GM12801 (cell line): ENCODE measurements around the gene FHL5.

ENCODE experiments used
- TF ChIP-seq, protein P1 (sequence below): IDR thresholded peaks from one replicate; pipeline ENCODE4 v1.5.1; 2011; ENCODE audit warnings: control low read depth; ENCODE audit not compliant: insufficient read length; ENCODE audit errors: extremely low read depth

FHL5 gene

DNA sequence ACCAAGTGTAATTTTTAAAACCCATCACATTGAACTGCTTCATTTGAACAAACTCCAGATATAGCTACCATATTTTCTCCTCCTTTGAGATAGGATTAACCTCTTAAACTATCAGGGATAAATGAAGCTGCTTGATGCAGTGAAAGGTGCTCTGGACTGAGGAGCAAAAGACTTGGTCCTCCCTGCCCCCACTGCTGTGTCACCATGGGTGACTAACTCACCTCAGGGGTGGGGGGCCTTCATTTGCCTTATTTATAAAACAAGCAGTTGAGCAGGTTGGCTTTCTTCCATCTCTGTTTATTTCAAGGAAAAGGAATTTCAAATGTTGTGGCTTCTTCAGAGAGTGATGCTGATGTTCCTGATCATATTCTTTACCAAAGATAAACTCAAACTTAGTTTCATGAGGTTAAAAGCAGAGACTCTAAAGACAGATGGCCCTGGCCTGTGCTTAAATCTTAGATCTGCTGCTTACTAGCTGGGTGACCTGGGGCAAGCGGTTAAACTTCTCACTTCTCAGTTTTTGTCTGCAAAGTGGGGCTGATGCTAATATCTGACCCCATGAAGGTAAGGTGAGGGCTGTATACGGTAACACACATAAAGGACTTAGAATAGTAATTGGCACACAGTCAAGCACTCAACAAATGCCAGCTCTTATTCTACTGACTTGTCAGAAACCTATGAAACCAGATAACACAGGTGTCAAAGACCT lies 50.5 kb downstream of the FHL5 start:
- TF ChIP-seq, protein P1, sequence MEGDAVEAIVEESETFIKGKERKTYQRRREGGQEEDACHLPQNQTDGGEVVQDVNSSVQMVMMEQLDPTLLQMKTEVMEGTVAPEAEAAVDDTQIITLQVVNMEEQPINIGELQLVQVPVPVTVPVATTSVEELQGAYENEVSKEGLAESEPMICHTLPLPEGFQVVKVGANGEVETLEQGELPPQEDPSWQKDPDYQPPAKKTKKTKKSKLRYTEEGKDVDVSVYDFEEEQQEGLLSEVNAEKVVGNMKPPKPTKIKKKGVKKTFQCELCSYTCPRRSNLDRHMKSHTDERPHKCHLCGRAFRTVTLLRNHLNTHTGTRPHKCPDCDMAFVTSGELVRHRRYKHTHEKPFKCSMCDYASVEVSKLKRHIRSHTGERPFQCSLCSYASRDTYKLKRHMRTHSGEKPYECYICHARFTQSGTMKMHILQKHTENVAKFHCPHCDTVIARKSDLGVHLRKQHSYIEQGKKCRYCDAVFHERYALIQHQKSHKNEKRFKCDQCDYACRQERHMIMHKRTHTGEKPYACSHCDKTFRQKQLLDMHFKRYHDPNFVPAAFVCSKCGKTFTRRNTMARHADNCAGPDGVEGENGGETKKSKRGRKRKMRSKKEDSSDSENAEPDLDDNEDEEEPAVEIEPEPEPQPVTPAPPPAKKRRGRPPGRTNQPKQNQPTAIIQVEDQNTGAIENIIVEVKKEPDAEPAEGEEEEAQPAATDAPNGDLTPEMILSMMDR, result no peak

DNA sequence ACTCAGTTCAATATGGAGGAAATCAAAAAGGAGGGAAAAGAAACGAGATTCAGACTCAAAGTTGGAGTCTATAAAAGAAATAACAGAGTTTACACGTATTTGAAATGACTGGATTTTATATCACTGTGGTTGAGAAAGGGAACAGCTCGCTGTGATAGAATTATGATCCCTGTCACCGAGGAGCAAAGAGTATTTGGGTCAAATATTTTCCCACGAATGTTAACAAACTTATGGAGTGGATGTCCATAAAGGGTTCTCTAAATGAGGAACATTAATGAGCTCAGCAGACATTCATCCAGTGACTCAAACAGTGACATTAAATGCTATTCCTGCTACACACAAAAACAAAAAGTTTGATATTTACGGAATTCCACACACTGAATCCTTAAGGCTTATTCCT lies 57.9 kb downstream of the FHL5 start:
- TF ChIP-seq, protein P1, result no peak

DNA sequence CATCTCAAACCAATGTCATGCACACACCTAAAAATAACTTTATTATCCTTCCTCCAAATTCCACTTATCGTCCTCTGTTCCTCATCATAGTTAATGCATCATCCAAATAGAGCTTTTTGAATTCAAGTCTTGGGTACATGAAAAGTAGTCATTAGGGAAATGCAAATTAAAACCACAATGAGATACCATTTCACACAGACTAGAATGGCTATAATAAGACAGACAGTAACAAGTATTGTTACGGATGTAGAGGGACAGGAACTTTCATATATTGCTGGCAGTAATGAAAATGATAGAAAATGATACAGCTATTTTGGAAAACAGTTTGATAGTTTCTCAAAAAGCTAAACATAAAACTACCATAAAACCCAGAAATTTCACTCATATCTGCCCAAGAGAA lies 59.1 kb downstream of the FHL5 start:
- TF ChIP-seq, protein P1, result no peak

DNA sequence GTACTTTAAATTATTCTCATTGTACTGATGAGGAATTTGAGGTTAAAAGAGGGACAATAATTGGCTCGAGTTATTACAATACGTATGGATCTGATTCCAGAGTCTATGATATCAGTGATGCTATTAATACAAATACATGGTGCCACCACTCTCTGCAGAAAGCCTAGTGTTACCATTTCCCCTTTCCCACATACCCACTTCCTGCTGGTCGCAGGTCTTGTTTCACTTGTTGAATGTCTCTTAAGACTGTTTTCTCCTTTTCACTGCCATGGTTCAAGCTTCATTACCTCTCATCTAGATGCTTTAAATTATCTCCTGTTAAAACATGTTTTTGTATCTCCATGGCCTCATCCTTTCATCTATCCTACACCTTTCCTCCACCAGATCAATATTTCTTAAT lies 62.0 kb downstream of the FHL5 start:
- TF ChIP-seq, protein P1, result no peak

DNA sequence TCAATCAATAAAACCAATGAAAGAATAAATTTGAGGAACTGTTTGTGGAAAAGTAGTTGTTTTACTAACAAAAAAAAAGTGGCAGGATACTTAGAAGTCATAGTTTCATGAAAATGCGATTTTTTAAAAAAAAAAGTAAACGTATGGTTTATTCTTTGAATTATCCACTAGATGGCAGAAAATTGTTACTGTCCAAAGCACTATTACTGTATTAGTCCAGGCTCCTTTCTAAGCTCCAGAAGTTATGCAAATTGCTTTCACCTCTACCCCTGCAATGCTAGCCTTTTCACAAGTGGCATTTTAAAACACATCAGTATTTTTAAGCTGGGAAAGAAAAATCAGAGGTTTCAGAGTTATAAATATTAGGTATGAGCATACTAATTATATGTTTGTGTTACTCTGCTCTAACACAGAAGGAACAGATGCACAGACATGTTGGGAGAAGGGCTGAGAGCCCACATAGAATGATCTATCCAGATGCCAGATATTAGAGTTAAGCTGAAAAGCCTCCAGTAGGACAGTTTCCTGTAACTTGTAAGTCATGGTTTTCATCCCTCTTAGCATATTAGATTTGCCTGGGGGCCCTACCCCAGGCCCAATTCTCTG lies 63.9 kb downstream of the FHL5 start:
- TF ChIP-seq, protein P1, result no peak

DNA sequence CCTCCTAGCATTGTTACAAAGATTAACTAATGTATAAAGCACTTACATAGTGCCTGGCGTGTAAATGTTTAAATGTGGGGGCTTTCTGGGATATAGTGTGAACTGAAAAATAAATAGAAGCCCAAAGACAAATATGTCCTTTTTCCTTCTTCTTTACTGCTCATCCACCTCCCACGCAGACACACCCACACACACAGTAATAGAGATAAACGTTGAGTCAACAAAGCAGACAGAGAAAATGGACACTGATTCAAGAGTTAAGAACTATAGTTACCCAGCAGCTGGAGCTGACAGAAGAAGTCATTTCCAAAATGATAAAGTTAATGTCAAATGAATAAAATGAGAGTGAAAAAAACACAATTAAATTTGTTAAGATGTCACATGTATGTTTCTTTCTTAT lies 68.3 kb downstream of the FHL5 start:
- TF ChIP-seq, protein P1, result no peak

DNA sequence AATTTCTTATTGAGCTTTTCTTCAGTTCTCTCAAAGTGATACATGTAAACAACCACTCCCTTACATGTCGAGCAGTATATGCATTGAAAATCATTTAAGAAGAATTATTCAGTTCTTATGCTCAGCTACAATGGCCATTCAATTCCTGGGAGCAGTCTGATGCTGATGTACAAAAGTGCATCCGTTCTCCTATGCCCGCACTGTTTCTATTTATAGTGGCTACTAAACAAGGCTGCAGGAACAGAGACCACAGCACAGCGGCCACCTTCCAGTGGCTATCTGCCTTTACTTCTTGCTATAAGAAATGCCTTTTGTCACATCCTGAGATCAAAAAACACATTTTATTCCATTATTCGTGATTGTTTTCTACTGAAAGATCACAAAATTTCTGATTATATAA lies 82.2 kb downstream of the FHL5 start:
- TF ChIP-seq, protein P1, result no peak
